CD4-positive, alpha-beta memory T cell (primary cell): ENCODE data around the gene CD80. TPM values are rescaled to one million over a fixed set of nuclear protein-coding genes. Genes with fewer than 3 reads are reported as not detected.

Source experiments
- CTCF ChIA-PET: fragments of 350-600 bp; sonication (Branson Sonifier 250); formaldehyde crosslinking; loops from one replicate; lab custom pipeline; 2021; ENCODE audit warnings: inconsistent platforms; ENCODE audit not compliant: partially characterized antibody; lab: Charles Lee
- POLR2A ChIA-PET: fragments of 350-600 bp; sonication (Branson Sonifier 250); formaldehyde crosslinking; loops from one replicate; lab custom pipeline; 2021; ENCODE audit not compliant: partially characterized antibody; lab: Charles Lee
- DNase-seq, 5 donors: peaks; one replicate each; pipeline versions ENCODE4 v3.0.0 to v3.0.0-alpha.2; 2020 to 2022; ENCODE audit warnings: mixed read lengths in 1 of 5
- H3K27ac ChIP-seq: one replicate; pipeline ENCODE4 v1.7.0; 2013; ENCODE audit warnings: low read depth, low read length
- H3K27me3 ChIP-seq: 2 replicates; pipeline ENCODE4 v1.7.0; 2013; ENCODE audit warnings: mild to moderate bottlenecking, low read length, moderate library complexity; ENCODE audit not compliant: insufficient read depth
- H3K36me3 ChIP-seq: 2 replicates; pipeline ENCODE4 v1.7.0; 2013; ENCODE audit warnings: mild to moderate bottlenecking, low read length, moderate library complexity; ENCODE audit not compliant: insufficient read depth
- H3K4me1 ChIP-seq: 2 replicates; pipeline ENCODE4 v1.7.0; 2013; ENCODE audit warnings: mild to moderate bottlenecking, low read length, moderate library complexity; ENCODE audit not compliant: insufficient read depth
- H3K4me3 ChIP-seq, 2 donors: one replicate each; pipeline ENCODE4 v1.7.0; 2013; ENCODE audit warnings: low read length in 2 of 2, mild to moderate bottlenecking in 1 of 2
- H3K9me3 ChIP-seq, 2 donors: one replicate each; pipeline ENCODE4 v1.7.0; 2013; ENCODE audit warnings: low read length in 2 of 2, control low read depth in 1 of 2; ENCODE audit not compliant: control insufficient read depth in 1 of 2
- H3K27ac Mint-ChIP-seq, 7 donors: one replicate each; pipeline ENCODE4 v1.8.0; 2020 to 2021; ENCODE audit warnings: mixed read lengths in 7 of 7, mild to moderate bottlenecking in 6 of 7, inconsistent platforms in 3 of 7, moderate library complexity in 3 of 7
- H3K27me3 Mint-ChIP-seq, 2 donors: one replicate each; pipeline ENCODE4 v1.8.0; 2020 to 2021; ENCODE audit warnings: mixed read lengths in 2 of 2
- H3K36me3 Mint-ChIP-seq, 2 donors: one replicate each; pipeline ENCODE4 v1.8.0; 2020 to 2021; ENCODE audit warnings: mixed read lengths in 2 of 2, inconsistent platforms in 1 of 2, mild to moderate bottlenecking in 1 of 2
- H3K4me1 Mint-ChIP-seq, 4 donors: one replicate each; pipeline ENCODE4 v1.8.0; 2020 to 2021; ENCODE audit warnings: mixed read lengths in 4 of 4, mild to moderate bottlenecking in 1 of 4
- H3K4me3 Mint-ChIP-seq, 8 donors: one replicate each; pipeline ENCODE4 v1.8.0; 2020 to 2021; ENCODE audit warnings: mixed read lengths in 8 of 8, mild to moderate bottlenecking in 7 of 8, moderate library complexity in 6 of 8, inconsistent platforms in 3 of 8
- H3K9me3 Mint-ChIP-seq, 8 donors: one replicate each; pipeline ENCODE4 v1.8.0; 2020 to 2021; ENCODE audit warnings: mixed read lengths in 8 of 8, mild to moderate bottlenecking in 5 of 8, inconsistent platforms in 3 of 8, moderate library complexity in 1 of 8
- intact Hi-C: fragments of 100-400 bp; cut with micrococcal nuclease; formaldehyde crosslinking; loops from one replicate; pipeline ENCODE4 v1.15.1; 2023
- polyA plus RNA-seq, 2 donors: library from polyadenylated mRNA; unstranded; fragments of 300-500 nt; fragmentation: Illumina TruSeq; gene quantifications; one replicate each; pipeline ENCODE4 v1.2.3, GENCODE V29; 2021
- total RNA-seq, 2 experiments: library from RNA; stranded (reverse); gene quantifications; one replicate each; pipeline ENCODE4 v1.2.3, GENCODE V29; 2021

The CD80 gene
- total and polyA plus RNA-seq, 4 experiments from 2014 or later, result 0.42 to 1.6 (median 0.44) TPM; not detected in 1

GRCh38 chr3:119590706-119591105 lies 31.3 kb upstream of the CD80 start:
- H3K9me3 ChIP-seq, result no peaks in the 10 kb centered on the region
- H3K27ac ChIP-seq, result no peak overlapping the region
- Mint-ChIP-seq H3K9me3 (peaks cover 0 to 8% (median 0%) of the 10 kb centered on the region in 8 donors), H3K4me3 (no peak overlapping the region), H3K4me1 (peaks cover 0 to 2% (median under 1%) of the 10 kb centered on the region in 4 donors), H3K27ac (no peak overlapping the region), H3K27me3 (peaks cover 0 to 4% of the 10 kb centered on the region in 2 donors), H3K36me3 (peaks cover 0 to 1% of the 10 kb centered on the region in 2 donors)
- intact Hi-C loops, result no loop called here
- no peak overlapping the region for H3K4me3 ChIP-seq
- ChIA-PET POLR2A (no interaction called here), CTCF (no interaction called here)
- no peaks in the 10 kb centered on the region for H3K36me3 ChIP-seq
- no peak for DNase-seq
- no peaks in the 10 kb centered on the region for H3K4me1 ChIP-seq
- H3K27me3 ChIP-seq, result no peaks in the 10 kb centered on the region

DNA sequence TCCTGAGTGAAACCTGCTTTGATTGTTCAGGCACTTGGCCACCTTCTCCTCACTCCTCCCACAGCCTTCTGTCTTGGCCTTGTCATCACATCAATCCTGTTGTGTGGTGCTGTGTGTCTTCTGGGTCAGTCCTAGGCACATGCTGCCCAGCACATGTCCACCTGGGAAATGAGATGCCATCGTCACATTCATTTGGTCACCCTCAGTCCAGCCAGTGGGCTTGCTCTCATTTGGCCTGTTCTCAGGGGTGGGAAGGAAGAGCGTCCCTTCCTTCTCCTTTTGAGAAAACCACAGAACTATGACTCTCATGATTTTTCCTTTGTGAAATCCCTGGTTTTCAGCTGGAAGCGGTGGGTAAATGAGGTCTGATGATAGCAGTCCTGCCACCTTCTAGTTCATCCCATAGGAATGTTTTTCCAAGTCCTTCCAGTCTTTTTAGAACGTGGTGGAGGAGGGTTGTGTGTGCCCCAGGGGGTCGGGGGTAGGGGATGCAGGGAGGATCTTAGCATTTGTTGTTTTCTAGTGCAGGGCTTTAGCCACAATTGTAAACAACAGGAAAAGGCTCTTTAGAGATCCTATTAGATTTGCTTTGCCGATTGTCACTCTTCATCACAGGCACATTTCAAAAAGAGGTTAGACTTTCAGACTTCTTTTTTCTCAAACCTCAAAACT lies 29.8 kb upstream of the CD80 start:
- Mint-ChIP-seq H3K27me3 (peaks cover 0 to 4% of the 10 kb centered on the region in 2 donors), H3K9me3 (peaks cover 0 to 8% (median 0%) of the 10 kb centered on the region in 8 donors), H3K4me3 (no peak overlapping the region), H3K36me3 (peaks cover 0 to 1% of the 10 kb centered on the region in 2 donors), H3K4me1 (peaks cover 0 to 2% (median under 1%) of the 10 kb centered on the region in 4 donors), H3K27ac (peak overlapping the region in 3 of 7 donors; percentile 13 to 43 (median 28))
- no peaks in the 10 kb centered on the region for H3K9me3 ChIP-seq
- intact Hi-C loops, result no loop called here
- H3K4me3 ChIP-seq, result no peak overlapping the region
- CTCF ChIA-PET, result no interaction called here
- POLR2A ChIA-PET, result no interaction called here
- H3K4me1 ChIP-seq, result no peaks in the 10 kb centered on the region
- H3K27ac ChIP-seq, result no peak overlapping the region
- no peaks in the 10 kb centered on the region for H3K36me3 ChIP-seq
- H3K27me3 ChIP-seq, result no peaks in the 10 kb centered on the region
- no peak for DNase-seq

- Histone ChIP-seq H3K4me3 (no peak overlapping the region), H3K27ac (no peak overlapping the region), H3K9me3 (no peaks in the 10 kb centered on the region), H3K27me3 (no peaks in the 10 kb centered on the region), H3K36me3 (no peaks in the 10 kb centered on the region), H3K4me1 (no peaks in the 10 kb centered on the region)
- peaks cover 0 to 4% of the 10 kb centered on the region in 2 donors for H3K27me3 Mint-ChIP-seq
- POLR2A ChIA-PET, result no interaction called here
- peaks cover 0 to 2% (median under 1%) of the 10 kb centered on the region in 4 donors for H3K4me1 Mint-ChIP-seq
- no peak overlapping the region for H3K27ac Mint-ChIP-seq
- peaks cover 0 to 8% (median 0%) of the 10 kb centered on the region in 8 donors for H3K9me3 Mint-ChIP-seq
- CTCF ChIA-PET, result no interaction called here
- no peak for DNase-seq
- intact Hi-C loops, result no loop called here
- no peak overlapping the region for H3K4me3 Mint-ChIP-seq
- peaks cover 0 to 1% of the 10 kb centered on the region in 2 donors for H3K36me3 Mint-ChIP-seq
Measured at GRCh38 chr3:119588112-119588511, 28.7 kb upstream of the CD80 start.

DNA sequence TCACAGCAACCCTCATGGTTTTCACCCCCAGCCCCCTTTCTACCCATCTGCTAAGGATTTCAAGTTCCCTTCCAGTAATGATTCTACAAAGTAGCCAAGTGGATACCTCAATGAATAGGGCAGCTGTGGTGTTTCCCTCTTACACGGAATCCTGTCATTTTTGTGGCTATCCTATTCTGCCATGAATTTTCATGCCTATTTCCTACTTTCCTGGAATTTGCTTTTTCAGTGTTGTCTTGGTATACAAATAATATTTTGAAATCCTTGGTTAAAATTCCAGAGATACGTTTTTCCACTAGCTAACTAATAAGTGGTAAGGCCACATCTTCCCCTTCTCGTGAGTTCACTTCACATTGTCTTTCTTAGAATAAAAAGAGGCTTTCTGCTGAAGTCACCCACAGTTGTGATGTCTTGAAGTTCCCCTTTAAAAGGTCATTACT lies 27.3 kb upstream of the CD80 start:
- intact Hi-C loops, result no loop called here
- no peak for DNase-seq
- H3K27me3 Mint-ChIP-seq, result peaks cover 1 to 4% of the 10 kb centered on the region in 2 donors
- H3K36me3 Mint-ChIP-seq, result peaks cover 0 to 1% of the 10 kb centered on the region in 2 donors
- H3K36me3 ChIP-seq, result no peaks in the 10 kb centered on the region
- H3K27ac ChIP-seq, result no peak overlapping the region
- H3K9me3 ChIP-seq, result no peaks in the 10 kb centered on the region
- no peak overlapping the region for H3K4me3 Mint-ChIP-seq
- no peak overlapping the region for H3K27ac Mint-ChIP-seq
- H3K4me3 ChIP-seq, result no peak overlapping the region
- ChIA-PET POLR2A (no interaction called here), CTCF (no interaction called here)
- H3K4me1 Mint-ChIP-seq, result peaks cover 0 to 5% (median 3%) of the 10 kb centered on the region in 4 donors
- H3K9me3 Mint-ChIP-seq, result peaks cover 0 to 8% (median 0%) of the 10 kb centered on the region in 8 donors
- H3K27me3 ChIP-seq, result no peaks in the 10 kb centered on the region
- no peaks in the 10 kb centered on the region for H3K4me1 ChIP-seq

- no peaks in the 10 kb centered on the region for H3K27me3 ChIP-seq
- Mint-ChIP-seq H3K27ac (no peak overlapping the region), H3K36me3 (peaks cover 0 to 1% of the 10 kb centered on the region in 2 donors), H3K4me3 (no peak overlapping the region), H3K4me1 (peaks cover 2 to 5% (median 5%) of the 10 kb centered on the region in 4 donors), H3K27me3 (peaks cover 1 to 4% of the 10 kb centered on the region in 2 donors), H3K9me3 (peaks cover 0 to 8% (median 0%) of the 10 kb centered on the region in 8 donors)
- intact Hi-C loops, result no loop called here
- no peaks in the 10 kb centered on the region for H3K4me1 ChIP-seq
- H3K9me3 ChIP-seq, result no peaks in the 10 kb centered on the region
- H3K36me3 ChIP-seq, result no peaks in the 10 kb centered on the region
- H3K4me3 ChIP-seq, result no peak overlapping the region
- DNase-seq, result no peak
- POLR2A ChIA-PET, result no interaction called here
- no peak overlapping the region for H3K27ac ChIP-seq
- CTCF ChIA-PET, result no interaction called here
Measured at GRCh38 chr3:119585856-119586570, 26.6 kb upstream of the CD80 start.

- DNase-seq, result no peak
- POLR2A ChIA-PET, result no interaction called here
- H3K4me1 ChIP-seq, result peaks cover 3% of the 10 kb centered on the region
- CTCF ChIA-PET, result no interaction called here
- H3K4me3 Mint-ChIP-seq, result no peak overlapping the region
- H3K27me3 Mint-ChIP-seq, result peaks cover 1 to 4% of the 10 kb centered on the region in 2 donors
- no peak overlapping the region for H3K4me3 ChIP-seq
- peaks cover 0 to 1% of the 10 kb centered on the region in 2 donors for H3K36me3 Mint-ChIP-seq
- peaks cover 0 to 1% (median 0%) of the 10 kb centered on the region in 8 donors for H3K9me3 Mint-ChIP-seq
- no peaks in the 10 kb centered on the region for H3K27me3 ChIP-seq
- intact Hi-C loops, result no loop called here
- H3K27ac Mint-ChIP-seq, result peak overlapping the region in 1 of 7 donors; percentile 49
- no peak overlapping the region for H3K27ac ChIP-seq
- H3K36me3 ChIP-seq, result no peaks in the 10 kb centered on the region
- no peaks in the 10 kb centered on the region for H3K9me3 ChIP-seq
- H3K4me1 Mint-ChIP-seq, result peaks cover 2 to 10% (median 5%) of the 10 kb centered on the region in 4 donors
Measured at GRCh38 chr3:119585208-119585607, 25.8 kb upstream of the CD80 start.

GRCh38 chr3:119582178-119582577 lies 22.8 kb upstream of the CD80 start:
- peak overlapping the region in 1 of 8 donors; percentile 11 for H3K4me3 Mint-ChIP-seq
- intact Hi-C loops, result no loop called here

More at GRCh38 chr3:119582178-119582577, 22.8 kb upstream of the CD80 start:
- peaks cover 0 to 2% of the 10 kb centered on the region in 2 donors for H3K36me3 Mint-ChIP-seq
- H3K27ac Mint-ChIP-seq, result peak overlapping the region in 4 of 7 donors; percentile 1 to 60 (median 54)
- no peak overlapping the region for H3K4me3 ChIP-seq
- H3K9me3 ChIP-seq, result no peaks in the 10 kb centered on the region
- POLR2A ChIA-PET, result interaction anchor here (0.8 kb wide), 1 partner anchor 23 kb away, joined by 3 read pairs; no protein-coding TSS in a partner anchor
- peaks cover 6% of the 10 kb centered on the region for H3K4me1 ChIP-seq
- CTCF ChIA-PET, result no interaction called here
- peaks cover 6 to 22% (median 11%) of the 10 kb centered on the region in 4 donors for H3K4me1 Mint-ChIP-seq
- H3K27me3 ChIP-seq, result no peaks in the 10 kb centered on the region
- H3K27me3 Mint-ChIP-seq, result peaks cover 1 to 5% of the 10 kb centered on the region in 2 donors
- H3K36me3 ChIP-seq, result no peaks in the 10 kb centered on the region
- no peaks in the 10 kb centered on the region for H3K9me3 Mint-ChIP-seq
- H3K27ac ChIP-seq, result no peak overlapping the region
- DNase-seq, result peak in 2 of 5 donors; percentile 6 to 63
